Stimulated activated CD4-positive, alpha-beta T cell treated with anti-CD3 and anti-CD28 coated beads, Interleukin-4, amount 100 ng/mL, for 4 hours (primary cell): ENCODE measurements around the gene CSNK2B.

Experiments
- DNase-seq, 2 experiments: peaks; one replicate each; pipeline ENCODE4 v3.0.0-alpha.2; 2020

CSNK2B gene

DNA sequence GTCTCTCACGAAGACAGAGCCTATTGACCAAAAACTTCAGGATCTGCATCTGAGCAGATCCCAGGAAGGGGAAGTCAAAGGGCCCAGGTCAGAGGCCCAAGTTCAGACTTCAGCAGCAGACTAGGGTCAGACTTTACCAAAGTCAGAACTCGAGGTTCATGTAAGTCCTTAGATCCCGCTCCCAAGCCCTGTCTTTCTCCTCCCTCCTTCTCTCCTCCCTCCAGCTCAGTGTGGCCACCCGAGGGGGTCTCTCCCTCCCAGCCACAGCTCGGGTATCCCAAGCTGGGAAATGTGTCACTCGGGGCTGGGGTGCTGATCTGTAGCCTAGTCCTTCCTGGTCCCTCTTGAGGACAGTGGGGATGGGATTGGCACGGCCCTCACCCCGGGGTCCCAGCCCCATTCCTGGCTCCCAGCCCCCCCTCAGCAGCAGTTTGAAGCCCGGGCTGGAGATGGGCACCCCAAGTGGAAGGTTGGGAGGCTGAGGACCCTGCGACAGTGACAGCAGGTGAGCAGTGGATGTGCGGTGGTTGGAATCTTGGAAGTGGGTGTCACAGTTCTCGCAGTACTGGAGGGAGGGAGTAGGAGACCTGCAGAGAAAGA is 3.7 kb upstream of the CSNK2B start:
- no peak for DNase-seq

DNA sequence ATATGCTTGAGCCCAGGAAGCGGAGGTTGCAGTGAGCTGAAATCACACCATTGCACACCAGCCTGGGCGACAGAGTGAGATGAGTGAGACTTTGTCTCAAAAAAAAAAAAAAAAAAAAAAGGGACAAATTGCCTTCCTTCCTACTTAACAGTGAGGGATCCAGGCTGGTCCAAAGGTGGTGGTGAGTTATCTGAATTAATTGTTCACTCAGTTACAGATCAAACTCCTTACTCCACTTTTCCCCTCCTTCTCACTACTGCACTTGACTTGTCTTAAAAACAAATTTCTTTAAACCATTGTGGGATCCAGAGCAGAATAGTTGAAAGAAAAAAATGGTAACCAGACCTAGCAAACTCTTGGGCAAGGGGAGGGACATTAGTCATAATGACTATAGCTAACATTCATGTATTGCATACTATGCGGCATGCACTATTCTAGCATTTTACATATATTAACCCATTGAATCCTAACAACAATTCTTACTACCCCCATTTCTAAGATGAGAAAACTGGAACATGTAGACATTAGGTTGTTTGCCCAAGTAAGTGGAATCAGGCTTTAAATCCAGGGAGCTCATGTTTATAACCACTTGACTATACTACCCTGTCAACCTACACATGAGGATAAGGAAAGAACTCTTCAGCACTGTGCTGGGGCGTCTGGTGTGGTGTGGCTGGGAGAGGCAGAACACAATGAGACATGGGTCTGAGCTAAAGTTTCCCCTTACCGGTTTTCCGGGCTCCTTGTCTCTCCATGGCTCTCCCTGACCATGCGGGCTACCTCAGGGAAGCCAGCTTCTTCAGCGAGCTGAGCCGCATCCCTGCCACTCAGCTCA is 2.5 kb upstream of the CSNK2B start:
- no peak for DNase-seq

DNA sequence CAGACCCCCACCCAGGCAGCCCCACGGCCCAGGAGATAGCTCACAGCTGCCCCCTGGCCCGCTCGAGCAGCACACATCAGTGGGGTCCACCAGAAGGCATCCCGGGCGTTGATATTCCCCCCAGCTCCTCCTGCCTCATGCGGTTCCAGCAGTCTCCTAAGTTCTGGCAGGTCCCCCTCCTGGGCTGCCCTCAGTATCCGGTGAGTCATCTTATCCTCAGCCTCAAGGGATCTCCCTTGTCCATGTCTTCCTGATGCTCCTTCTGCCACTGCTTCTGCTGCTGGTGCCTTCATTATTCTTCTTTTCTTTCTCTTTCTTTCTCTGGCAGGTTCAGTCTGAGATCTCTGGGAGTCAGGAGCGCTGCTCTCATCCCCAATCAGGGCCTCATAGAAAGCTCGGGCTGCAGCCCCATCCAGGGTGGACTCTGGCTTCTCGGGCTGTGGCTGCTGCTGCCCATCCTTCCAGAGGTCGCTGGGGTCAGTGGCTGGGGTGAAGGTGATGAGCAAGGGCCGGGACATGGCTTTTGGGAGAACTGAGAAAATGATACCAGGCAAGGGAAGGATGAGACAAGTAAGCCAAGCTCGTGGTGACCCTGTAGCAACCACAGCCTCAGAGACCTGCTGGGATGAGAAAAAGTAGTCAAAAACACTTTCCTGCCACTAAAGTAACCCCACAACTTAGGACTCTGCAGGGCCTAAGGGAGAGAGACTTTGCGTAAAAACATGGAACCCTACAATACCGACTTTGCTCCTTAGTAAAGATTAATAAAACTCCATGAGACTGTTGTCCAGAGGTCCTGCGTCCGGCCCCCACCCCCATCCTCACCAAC is 1.7 kb upstream of the CSNK2B start:
- no peak for DNase-seq

DNA sequence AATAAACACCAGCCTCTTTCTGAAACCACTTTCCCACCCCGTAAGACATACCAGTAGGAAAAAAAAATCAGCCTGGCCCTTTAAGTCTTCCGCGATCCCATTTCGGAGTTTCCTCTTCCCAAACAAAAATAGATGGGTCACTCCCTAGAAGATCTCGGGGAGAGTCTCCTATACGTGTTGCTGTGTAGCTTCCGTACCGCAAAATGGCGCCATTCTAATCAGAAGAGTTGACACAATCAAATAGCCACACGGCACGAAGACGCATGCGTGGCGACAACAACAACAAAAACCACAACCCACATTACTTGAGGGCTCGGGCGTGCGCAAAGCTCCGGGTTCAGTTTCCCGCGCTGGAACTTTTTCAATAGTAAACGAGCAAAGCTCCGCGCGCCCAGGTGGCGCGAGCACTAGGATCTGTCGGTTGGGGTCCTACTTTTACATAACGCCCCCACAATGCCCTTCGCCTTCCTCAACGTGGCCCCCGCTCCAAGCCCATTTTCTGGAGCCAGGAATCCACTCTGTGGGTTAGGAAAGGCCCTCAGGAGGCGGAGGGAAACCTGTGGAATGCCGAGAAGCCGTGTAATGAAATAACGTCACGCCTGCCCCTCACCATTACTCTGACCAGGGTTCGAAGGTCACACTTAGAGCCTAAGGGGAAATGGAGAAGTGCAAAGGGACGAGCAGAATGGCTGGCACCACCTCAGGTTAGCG is 935 bp upstream of the CSNK2B start, which contains the start of gene GPANK1:
GPANK1 (minus strand) TSS at position 208 of the 711 bp plus-strand sequence. CDS start 519 bp downstream, outside the sequence.
- DNase-seq: peak; percentile 79 to 87

DNA sequence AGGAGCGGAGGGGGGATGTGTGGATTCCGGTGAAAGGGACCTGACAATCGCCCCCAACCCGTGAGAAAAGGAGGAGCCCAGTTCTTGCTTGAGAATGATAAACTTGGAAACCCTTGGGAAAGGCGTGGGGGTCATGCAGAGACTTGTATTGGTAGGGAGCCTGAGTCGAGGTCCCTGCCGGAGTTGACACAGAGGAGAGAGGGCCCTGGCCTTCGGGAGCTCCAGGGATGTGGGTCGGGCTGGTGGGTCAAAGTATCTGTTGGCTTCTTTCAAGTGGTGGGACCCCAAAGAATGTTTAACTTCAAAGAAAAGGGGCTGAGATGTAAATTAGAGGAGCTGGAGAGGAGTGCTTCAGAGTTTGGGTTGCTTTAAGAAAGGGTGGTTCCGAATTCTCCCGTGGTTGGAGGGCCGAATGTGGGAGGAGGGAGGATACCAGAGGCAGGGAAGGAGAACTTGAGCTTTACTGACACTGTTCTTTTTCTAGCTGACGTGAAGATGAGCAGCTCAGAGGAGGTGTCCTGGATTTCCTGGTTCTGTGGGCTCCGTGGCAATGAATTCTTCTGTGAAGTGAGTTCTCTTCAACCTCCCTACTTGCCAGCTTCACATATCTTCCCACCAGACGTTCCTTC is 571 bp downstream of the CSNK2B start:
- DNase-seq: no peak

GRCh38 chr6:31669676-31670075 is 3.8 kb downstream of the CSNK2B start, which contains the start of gene LY6G5B:
Gene LY6G5B, plus strand, starts transcription at chr6:31669976. Its CDS starts 975 bp downstream, at chr6:31670951.
- no peak for DNase-seq

- no peak for DNase-seq
Measured at GRCh38 chr6:31676322-31676903, 10.5 kb downstream of the CSNK2B start.

DNA sequence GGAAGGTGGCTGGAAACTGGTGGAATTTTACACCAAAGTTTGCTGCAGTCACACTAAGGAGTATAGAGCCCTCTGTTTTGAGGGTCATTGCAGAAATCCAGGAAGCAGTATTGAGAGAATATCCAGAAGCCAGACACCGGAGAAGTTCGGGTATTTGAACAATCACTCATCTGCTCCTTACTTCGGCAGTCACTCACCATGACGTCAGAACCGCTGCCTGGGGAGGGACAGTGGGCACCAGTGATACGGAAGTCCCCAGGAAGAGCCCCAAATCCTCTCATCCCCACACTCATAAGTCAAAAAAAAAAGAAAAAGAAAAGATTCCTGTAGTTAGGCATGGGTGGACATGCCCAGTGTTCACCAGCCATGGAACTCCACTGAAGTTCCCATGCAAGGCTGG is 11.0 kb downstream of the CSNK2B start:
- no peak for DNase-seq

GRCh38 chr6:31677955-31678354 is 12.1 kb downstream of the CSNK2B start:
- DNase-seq: no peak

GRCh38 chr6:31680226-31681134 is 14.6 kb downstream of the CSNK2B start, which contains the start of gene LY6G5C:
Gene LY6G5C, minus strand, starts transcription at chr6:31681067. Its CDS starts 694 bp downstream, at chr6:31680373.
- peak; percentile 56 to 58 for DNase-seq

- peak; percentile 36 to 40 for DNase-seq
Measured at GRCh38 chr6:31681135-31681671, 15.3 kb downstream of the CSNK2B start.

GRCh38 chr6:31683591-31683990 is 17.7 kb downstream of the CSNK2B start:
- no peak for DNase-seq

DNA sequence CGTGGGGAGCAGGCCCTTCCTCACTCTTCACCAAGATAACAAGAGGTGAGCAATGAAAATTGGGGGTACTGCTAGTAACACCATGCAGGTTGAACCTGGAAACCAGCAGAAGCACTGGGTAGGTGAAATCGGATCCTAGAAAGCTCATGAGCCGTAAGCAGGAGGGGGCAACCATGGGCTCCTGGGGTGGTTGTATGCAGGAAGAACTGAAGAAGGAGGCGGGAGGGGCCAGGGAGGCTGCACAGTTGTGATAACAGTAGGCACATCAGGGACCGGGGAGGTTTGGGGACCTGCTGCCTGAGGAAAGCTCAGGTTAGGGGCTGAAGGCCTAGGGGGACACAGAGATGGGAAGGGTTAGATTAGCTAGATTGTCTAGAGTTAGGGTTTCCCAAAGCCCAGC is 20.6 kb downstream of the CSNK2B start:
- no peak for DNase-seq

DNA sequence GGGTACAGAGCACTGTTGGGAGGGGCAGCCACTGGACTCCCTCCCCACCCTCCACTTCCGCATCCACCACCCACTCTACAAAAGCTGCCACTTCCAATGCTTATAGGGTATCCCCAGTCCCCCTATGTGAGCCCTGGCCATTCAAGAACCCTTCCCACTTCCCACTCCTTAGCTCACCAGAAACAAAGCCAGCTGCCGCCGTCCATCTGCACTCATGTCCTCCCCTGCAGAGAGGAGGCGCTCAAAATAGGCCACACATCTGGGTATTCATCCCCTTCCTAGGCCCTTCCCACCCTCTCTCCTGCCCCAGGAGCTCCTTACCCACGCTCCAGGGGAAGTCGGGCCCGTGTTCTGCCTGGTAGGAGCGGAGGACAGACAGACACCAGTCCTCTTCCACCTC is 21.4 kb downstream of the CSNK2B start:
- DNase-seq: no peak

- no peak for DNase-seq
Measured at GRCh38 chr6:31687860-31688693, 22.2 kb downstream of the CSNK2B start.

GRCh38 chr6:31689249-31690110 is 23.6 kb downstream of the CSNK2B start:
- no peak for DNase-seq

DNA sequence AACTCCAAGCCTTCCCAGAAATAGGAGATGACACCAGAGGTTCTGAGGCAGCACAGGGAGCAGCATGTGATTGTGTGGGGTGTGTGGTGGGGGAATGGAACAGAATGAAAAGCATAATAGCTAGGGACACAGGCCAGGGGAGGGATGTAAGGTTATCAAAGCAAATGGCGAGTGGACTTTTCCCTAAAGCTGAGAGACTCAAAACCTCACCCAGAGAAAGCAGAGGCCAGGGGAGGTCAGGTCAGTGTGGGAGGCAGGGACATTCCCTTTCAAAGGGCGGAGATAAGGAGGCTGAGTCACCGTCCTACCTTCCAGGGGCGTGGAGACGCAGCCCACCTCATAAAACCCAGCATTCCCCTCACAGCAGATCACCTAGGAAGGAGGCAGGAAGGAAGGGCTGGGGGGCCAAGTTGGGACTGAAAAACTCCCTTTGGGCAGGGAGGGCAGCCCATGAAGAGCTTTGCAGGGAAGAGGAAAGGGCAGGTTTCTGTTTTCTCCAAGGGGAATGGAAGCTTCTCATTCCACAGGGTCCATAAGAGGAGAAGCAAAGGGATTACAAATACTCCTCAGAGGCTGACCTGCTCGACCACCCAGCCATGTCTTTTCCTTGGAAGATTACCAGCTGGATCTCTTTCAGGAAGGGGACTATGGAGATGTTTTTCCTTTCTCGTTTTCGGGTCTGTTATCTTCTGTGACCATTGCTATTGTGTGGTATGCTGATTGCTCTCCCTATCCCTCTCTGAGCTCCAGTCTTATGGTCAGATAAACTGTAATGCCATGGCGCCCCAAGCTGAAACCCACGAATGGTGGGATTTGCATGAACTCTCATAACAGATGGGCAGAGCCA is 24.6 kb downstream of the CSNK2B start:
- no peak for DNase-seq
